NCI-H2107 treated with DMSO at 0.1 percent for 48 hours (cell line): ENCODE results near the gene MMRN1.

ENCODE experiments used
- DNase-seq: peaks from one replicate; lab custom pipeline; 2025; ENCODE audit not compliant: unreplicated experiment; lab: John Stamatoyannopoulos, UW

MMRN1 gene

DNA sequence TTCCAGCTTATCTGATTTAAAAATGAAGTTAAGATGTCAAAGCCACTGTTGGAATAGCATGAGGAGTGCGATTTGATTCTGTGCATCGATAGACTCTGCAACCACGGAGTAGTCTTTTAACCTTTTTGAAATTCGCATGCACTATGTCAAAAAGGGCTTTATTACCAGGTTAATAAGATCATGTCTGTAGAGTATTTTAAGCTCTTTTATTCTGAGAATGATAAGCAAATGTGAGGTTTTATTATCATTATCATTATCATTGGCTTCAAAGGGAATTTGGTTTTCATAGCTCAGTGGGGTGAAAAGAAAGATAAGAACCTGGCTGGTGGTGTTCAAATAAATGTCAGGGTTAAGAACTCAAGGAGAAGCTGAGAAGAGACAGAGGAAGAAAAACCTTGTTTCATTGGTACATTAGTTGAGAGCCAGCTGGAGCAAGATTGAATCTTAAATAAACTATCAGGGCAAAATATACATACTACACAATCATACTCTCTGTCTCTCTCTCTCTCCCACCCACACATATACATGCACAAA lies 102.6 kb downstream of the MMRN1 start:
- DNase-seq = no peak

GRCh38 chr4:89998469-89999011 lies 103.9 kb downstream of the MMRN1 start:
- no peak for DNase-seq

GRCh38 chr4:90001023-90001422 lies 106.4 kb downstream of the MMRN1 start:
- peak; percentile 13 for DNase-seq

GRCh38 chr4:90002441-90003062 lies 107.9 kb downstream of the MMRN1 start:
- DNase-seq = no peak
